Colonic mucosa (tissue), 4 donors: ENCODE measurements around the gene TKT. TPM values are rescaled to one million over a fixed set of nuclear protein-coding genes. Genes with fewer than 3 reads are reported as not detected.

ENCODE experiments used
- DNase-seq: peaks from one replicate; pipeline ENCODE4 v3.0.0-alpha.2; 2020
- H3K27ac ChIP-seq: fragments of 200-600 bp; one replicate; pipeline ENCODE4 v1.8.0; 2021
- H3K27me3 ChIP-seq: fragments of 200-600 bp; one replicate; pipeline ENCODE4 v1.8.0; 2021
- H3K36me3 ChIP-seq: fragments of 200-600 bp; one replicate; pipeline ENCODE4 v1.8.0; 2021
- H3K4me1 ChIP-seq: fragments of 200-600 bp; one replicate; pipeline ENCODE4 v1.8.0; 2021; ENCODE audit warnings: mild to moderate bottlenecking
- H3K4me3 ChIP-seq: fragments of 200-600 bp; one replicate; pipeline ENCODE4 v1.8.0; 2021
- H3K9ac ChIP-seq, 2 donors: one replicate each; pipeline ENCODE4 v1.7.0; 2013; ENCODE audit warnings: control low read depth in 2 of 2, low read depth in 2 of 2, low read length in 2 of 2
- H3K9me3 ChIP-seq: fragments of 200-600 bp; one replicate; pipeline ENCODE4 v1.8.0; 2021
- CTCF ChIP-seq: fragments of 200-600 bp; IDR thresholded peaks from one replicate; pipeline ENCODE4 v1.8.0; 2022; ENCODE audit warnings: antibody characterized with exemption, mild to moderate bottlenecking
- intact Hi-C: fragments of 100-400 bp; cut with DNase I; formaldehyde crosslinking; loops from one replicate; pipeline ENCODE4 v1.14.1; 2022
- total RNA-seq, 2 donors: library from RNA; stranded (reverse); fragmentation: NEBNext Ultra II Directional in 1 of 2; extraction: Animal tissue kit (Norgen Biotek cat#: 25700) in 1 of 2; gene quantifications; one replicate each; pipeline ENCODE4 v1.2.1, GENCODE V29; 2021
- donor health status: healthy.
- donor health status: DM: no; HTN: no; CAD: no.
- donor health status: DM: no; HTN: no; CAD: no.

The TKT gene
- total RNA-seq, 2 donors from 2014 or later: 315 to 393 TPM

- TF ChIP-seq CTCF: no peak
- peak overlapping the region in 1 of 2 donors; percentile 38 for H3K9ac ChIP-seq
- H3K4me3 ChIP-seq: no peak overlapping the region
- H3K27ac ChIP-seq: no peak overlapping the region
- H3K4me1 ChIP-seq: peaks cover 9% of the 10 kb centered on the region
- H3K36me3 ChIP-seq: peaks cover 22% of the 10 kb centered on the region
- no peaks in the 10 kb centered on the region for H3K9me3 ChIP-seq
- no peak for DNase-seq
- no peaks in the 10 kb centered on the region for H3K27me3 ChIP-seq
- intact Hi-C loops: no loop called here
Measured at GRCh38 chr3:53242642-53243041, 13.2 kb downstream of the TKT start.

GRCh38 chr3:53242155-53242554 is 13.7 kb downstream of the TKT start:
- intact Hi-C loops: no loop called here
- no peaks in the 10 kb centered on the region for H3K9me3 ChIP-seq
- peak overlapping the region in 1 of 2 donors; percentile 12 for H3K9ac ChIP-seq
- H3K36me3 ChIP-seq: peaks cover 22% of the 10 kb centered on the region
- no peaks in the 10 kb centered on the region for H3K27me3 ChIP-seq
- TF ChIP-seq CTCF: no peak
- no peak overlapping the region for H3K4me3 ChIP-seq
- no peak overlapping the region for H3K27ac ChIP-seq
- DNase-seq: no peak
- peaks cover 9% of the 10 kb centered on the region for H3K4me1 ChIP-seq

GRCh38 chr3:53240989-53241972 is 14.5 kb downstream of the TKT start:
- Histone ChIP-seq H3K9ac (no peak overlapping the region), H3K27me3 (no peaks in the 10 kb centered on the region), H3K4me3 (no peak overlapping the region), H3K36me3 (peaks cover 22% of the 10 kb centered on the region), H3K27ac (no peak overlapping the region), H3K4me1 (peaks cover 15% of the 10 kb centered on the region), H3K9me3 (no peaks in the 10 kb centered on the region)
- intact Hi-C loops: no loop called here
- no peak for TF ChIP-seq CTCF
- no peak for DNase-seq

GRCh38 chr3:53239800-53240199 is 16.0 kb downstream of the TKT start:
- Histone ChIP-seq H3K36me3 (peaks cover 28% of the 10 kb centered on the region), H3K27ac (no peak overlapping the region), H3K27me3 (no peaks in the 10 kb centered on the region), H3K9ac (no peak overlapping the region), H3K4me3 (no peak overlapping the region), H3K4me1 (peaks cover 19% of the 10 kb centered on the region), H3K9me3 (no peaks in the 10 kb centered on the region)
- intact Hi-C loops: no loop called here
- DNase-seq: no peak
- no peak for TF ChIP-seq CTCF

GRCh38 chr3:53238886-53239285 is 16.9 kb downstream of the TKT start:
- intact Hi-C loops: no loop called here
- no peaks in the 10 kb centered on the region for H3K9me3 ChIP-seq
- H3K4me1 ChIP-seq: peaks cover 19% of the 10 kb centered on the region
- H3K9ac ChIP-seq: no peak overlapping the region
- H3K27me3 ChIP-seq: no peaks in the 10 kb centered on the region
- TF ChIP-seq CTCF: no peak
- no peak overlapping the region for H3K4me3 ChIP-seq
- peak overlapping the region; percentile 87 for H3K27ac ChIP-seq
- DNase-seq: no peak
- H3K36me3 ChIP-seq: peaks cover 32% of the 10 kb centered on the region
